Measurements from ENCODE around the gene HMSD.
A peak's percentile ranks its signal among the peaks of the same experiment; 100 is the strongest.

The HMSD gene

GRCh38 chr18:63994783-63995399, 45.8 kb downstream of the HMSD start:
- peak in 1 of 2 donors; percentile 5 for DNase-seq (ENCODE audit: low read depth in 2 of 2)

DNA sequence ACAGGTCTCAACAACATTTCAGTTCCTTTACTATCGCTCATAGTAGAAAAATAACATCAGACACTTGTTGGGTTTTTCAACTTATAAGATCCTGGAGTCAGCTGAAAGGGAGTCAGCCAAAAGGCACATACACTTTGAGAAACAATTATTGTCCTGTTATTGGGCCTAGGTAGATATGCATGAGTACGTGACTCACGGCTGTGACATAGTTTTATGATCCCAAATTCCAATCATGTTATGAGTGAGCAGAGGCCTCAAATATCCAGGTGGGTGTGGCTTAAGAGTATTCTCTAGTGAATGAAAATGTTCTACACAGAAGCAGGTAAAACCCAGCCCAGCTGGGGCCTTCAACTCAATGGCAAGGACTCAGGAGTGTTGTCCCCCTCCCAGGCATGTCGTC, 47.9 kb downstream of the HMSD start:
- no peak for DNase-seq (ENCODE audit: low read depth in 2 of 2)

DNA sequence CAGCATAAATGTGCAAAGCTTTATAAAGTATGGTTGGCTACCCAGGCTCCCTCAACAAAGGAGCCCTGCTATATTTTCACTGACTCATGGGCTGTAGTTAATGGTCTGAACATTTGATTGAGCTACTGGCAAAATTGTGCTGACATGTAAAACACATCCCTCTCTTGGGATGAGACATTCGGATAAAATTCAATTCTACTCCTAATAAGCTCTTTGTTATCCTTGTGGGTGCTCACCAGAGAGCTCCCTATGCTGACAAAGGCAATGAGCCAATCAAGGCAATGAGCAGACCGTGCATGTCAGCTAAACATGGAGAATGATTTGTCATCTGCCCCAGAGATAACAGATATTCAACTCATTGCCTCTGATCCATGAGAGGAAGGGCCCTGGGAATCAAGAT, 48.5 kb downstream of the HMSD start:
- no peak for DNase-seq (ENCODE audit: low read depth in 2 of 2)

DNA sequence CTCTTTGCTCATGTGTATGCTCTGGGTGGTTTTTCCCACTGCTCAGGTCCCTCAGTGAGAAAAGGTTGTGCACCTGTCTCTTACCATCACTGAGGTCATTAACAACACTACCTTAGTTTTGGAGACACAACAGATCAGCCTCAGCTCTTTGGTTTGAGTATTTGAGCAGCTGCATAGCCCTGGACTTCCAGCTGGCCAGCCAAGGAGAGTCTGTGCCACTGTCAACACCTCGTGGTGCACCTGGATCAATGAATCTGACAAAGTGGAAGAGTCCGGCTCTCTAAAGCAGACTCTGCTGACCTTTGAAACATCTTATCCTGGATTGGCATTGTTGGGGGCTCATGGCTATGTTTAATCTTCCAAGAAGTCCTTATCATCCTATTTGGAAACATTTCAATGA, 50.8 kb downstream of the HMSD start:
- DNase-seq (ENCODE audit: low read depth in 2 of 2): no peak

GRCh38 chr18:64002581-64002980, 53.5 kb downstream of the HMSD start:
- no peak for DNase-seq (ENCODE audit: low read depth in 2 of 2)

GRCh38 chr18:64009305-64009704, 60.2 kb downstream of the HMSD start:
- no peak for DNase-seq (ENCODE audit: low read depth in 2 of 2)

All from stimulated activated CD8-positive, alpha-beta memory T cell treated with anti-CD3 and anti-CD28 coated beads, Interleukin-2, amount 100 ng/mL, for 1 hour (primary cell).